Measurements from ENCODE around the gene TRIM26. TPM values are rescaled to one million over a fixed set of nuclear protein-coding genes. Genes with fewer than 3 reads are reported as not detected.

The TRIM26 gene
- total and polyA plus RNA-seq, 4 donors = 32.1 to 51.4 (median 38.1) TPM

GRCh38 chr6:30211306-30211705 is 1.9 kb downstream of the TRIM26 start:
- ATAC-seq (ENCODE audit: insufficient read depth, low FRiP score) (no peak), DNase-seq (no peak)
- Histone ChIP-seq H3K27ac (ENCODE audit: low read depth in 1 of 2, low read length in 1 of 2) (no peak overlapping the region), H3K4me3 (no peak overlapping the region), H3K4me1 (ENCODE audit: control insufficient read depth in 5 of 5, insufficient read depth in 5 of 5, low read length in 5 of 5) (peaks cover 16 to 40% (median 29%) of the 10 kb centered on the region in 5 donors), H3K36me3 (ENCODE audit: control insufficient read depth in 4 of 4, insufficient read depth in 4 of 4, low read length in 4 of 4) (peaks cover 0 to 3% (median 0%) of the 10 kb centered on the region in 4 donors), H3K9ac (ENCODE audit: insufficient read depth in 1 of 2, low read length in 2 of 2) (peak overlapping the region in 1 of 2 donors; percentile 41), H3K27me3 (ENCODE audit: control insufficient read depth in 3 of 3, insufficient read depth in 3 of 3, low read length in 2 of 3) (no peaks in the 10 kb centered on the region), H3K9me3 (ENCODE audit: control insufficient read depth in 4 of 4, insufficient read depth in 3 of 4, low read length in 3 of 4) (no peaks in the 10 kb centered on the region)
- WGBS, 2 donors = 54 to 64% methylated on average over 2 of the region's 2 CpGs
- TF ChIP-seq, protein P1, sequence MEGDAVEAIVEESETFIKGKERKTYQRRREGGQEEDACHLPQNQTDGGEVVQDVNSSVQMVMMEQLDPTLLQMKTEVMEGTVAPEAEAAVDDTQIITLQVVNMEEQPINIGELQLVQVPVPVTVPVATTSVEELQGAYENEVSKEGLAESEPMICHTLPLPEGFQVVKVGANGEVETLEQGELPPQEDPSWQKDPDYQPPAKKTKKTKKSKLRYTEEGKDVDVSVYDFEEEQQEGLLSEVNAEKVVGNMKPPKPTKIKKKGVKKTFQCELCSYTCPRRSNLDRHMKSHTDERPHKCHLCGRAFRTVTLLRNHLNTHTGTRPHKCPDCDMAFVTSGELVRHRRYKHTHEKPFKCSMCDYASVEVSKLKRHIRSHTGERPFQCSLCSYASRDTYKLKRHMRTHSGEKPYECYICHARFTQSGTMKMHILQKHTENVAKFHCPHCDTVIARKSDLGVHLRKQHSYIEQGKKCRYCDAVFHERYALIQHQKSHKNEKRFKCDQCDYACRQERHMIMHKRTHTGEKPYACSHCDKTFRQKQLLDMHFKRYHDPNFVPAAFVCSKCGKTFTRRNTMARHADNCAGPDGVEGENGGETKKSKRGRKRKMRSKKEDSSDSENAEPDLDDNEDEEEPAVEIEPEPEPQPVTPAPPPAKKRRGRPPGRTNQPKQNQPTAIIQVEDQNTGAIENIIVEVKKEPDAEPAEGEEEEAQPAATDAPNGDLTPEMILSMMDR (IDR thresholded peaks at IDR 0.05; ENCODE audit: control extremely low read depth, extremely low read depth) = no peak

- Histone ChIP-seq H3K27ac (ENCODE audit: low read depth in 1 of 2, low read length in 1 of 2) (peak overlapping the region in 1 of 2 donors; percentile 89), H3K9me3 (ENCODE audit: control insufficient read depth in 4 of 4, insufficient read depth in 3 of 4, low read length in 3 of 4) (no peaks in the 10 kb centered on the region), H3K4me3 (no peak overlapping the region), H3K27me3 (ENCODE audit: control insufficient read depth in 3 of 3, insufficient read depth in 3 of 3, low read length in 2 of 3) (no peaks in the 10 kb centered on the region), H3K4me1 (ENCODE audit: control insufficient read depth in 5 of 5, insufficient read depth in 5 of 5, low read length in 5 of 5) (peaks cover 16 to 37% (median 29%) of the 10 kb centered on the region in 5 donors), H3K9ac (ENCODE audit: insufficient read depth in 1 of 2, low read length in 2 of 2) (peak overlapping the region in 1 of 2 donors; percentile 44), H3K36me3 (ENCODE audit: control insufficient read depth in 4 of 4, insufficient read depth in 4 of 4, low read length in 4 of 4) (peaks cover 0 to 7% (median 2%) of the 10 kb centered on the region in 4 donors)
- TF ChIP-seq, protein P1 (IDR thresholded peaks at IDR 0.05; ENCODE audit: control extremely low read depth, extremely low read depth) = no peak
- 54 to 77% methylated on average over 4 of the region's 4 CpGs for WGBS, 2 donors
- ATAC-seq (ENCODE audit: insufficient read depth, low FRiP score) (no peak), DNase-seq (peak in 2 of 3 donors; percentile 9 to 24)
Observed at GRCh38 chr6:30207619-30208295, 5.4 kb downstream of the TRIM26 start.

DNA sequence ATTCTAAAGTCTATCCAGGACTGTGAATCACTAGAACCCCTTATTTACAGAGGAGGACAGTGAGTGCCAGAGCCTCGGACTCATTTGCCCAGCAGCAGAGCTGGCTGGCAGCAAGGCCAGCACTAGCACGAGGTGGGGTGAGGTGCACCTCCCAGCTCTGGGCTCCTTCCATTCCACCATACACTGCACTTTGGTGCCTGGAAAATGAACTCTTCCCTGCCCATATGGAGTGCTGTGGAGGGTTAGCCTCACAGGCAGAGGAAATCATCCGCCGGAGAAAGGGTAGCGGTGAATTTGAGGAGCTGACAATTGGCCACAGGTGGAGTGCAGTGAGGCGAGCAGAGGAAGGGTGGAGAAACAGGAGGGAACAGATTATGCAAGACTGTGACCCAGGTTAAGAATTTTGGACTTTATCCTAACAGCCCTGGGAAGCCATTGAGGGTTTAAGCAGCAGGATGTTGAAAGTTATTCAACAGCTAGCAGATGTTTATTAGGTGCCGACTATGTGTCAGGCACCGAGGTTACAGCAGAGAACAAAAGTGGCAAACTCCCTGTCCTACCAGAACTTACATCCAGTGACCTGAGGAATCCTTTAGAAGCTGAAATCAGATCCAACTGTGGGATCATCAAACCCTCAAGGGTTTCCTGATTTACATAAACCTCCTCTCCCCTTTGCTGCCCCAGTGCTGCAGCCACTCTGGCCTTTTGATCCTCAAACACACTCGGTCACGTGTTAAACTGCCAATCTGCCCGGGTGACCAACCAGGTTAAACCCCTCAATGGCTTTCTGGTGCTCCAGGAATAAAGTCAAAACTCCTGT is 6.2 kb downstream of the TRIM26 start:
- 40 to 62% methylated on average over 11 of the region's 11 CpGs for WGBS, 2 donors
- peak overlapping the region in 1 of 2 donors; percentile 89 for H3K27ac ChIP-seq (ENCODE audit: low read depth in 1 of 2, low read length in 1 of 2)
- H3K4me1 ChIP-seq (ENCODE audit: control insufficient read depth in 5 of 5, insufficient read depth in 5 of 5, low read length in 5 of 5) = peaks cover 14 to 31% (median 26%) of the 10 kb centered on the region in 5 donors
- peak in 2 of 3 donors; percentile 31 to 57 for DNase-seq
- ATAC-seq (ENCODE audit: insufficient read depth, low FRiP score) = peak; percentile 49
- H3K27me3 ChIP-seq (ENCODE audit: control insufficient read depth in 3 of 3, insufficient read depth in 3 of 3, low read length in 2 of 3) = no peaks in the 10 kb centered on the region
- no peak overlapping the region for H3K4me3 ChIP-seq
- peaks cover 0 to 7% (median 2%) of the 10 kb centered on the region in 4 donors for H3K36me3 ChIP-seq (ENCODE audit: control insufficient read depth in 4 of 4, insufficient read depth in 4 of 4, low read length in 4 of 4)
- no peaks in the 10 kb centered on the region for H3K9me3 ChIP-seq (ENCODE audit: control insufficient read depth in 4 of 4, insufficient read depth in 3 of 4, low read length in 3 of 4)
- TF ChIP-seq, protein P1 (IDR thresholded peaks at IDR 0.05; ENCODE audit: control extremely low read depth, extremely low read depth) = no peak
- peak overlapping the region in 1 of 2 donors; percentile 44 for H3K9ac ChIP-seq (ENCODE audit: insufficient read depth in 1 of 2, low read length in 2 of 2)
